Astrocyte (in vitro differentiated cells and primary cell): Measurements from ENCODE around the gene CD22.

ENCODE experiments used
- CTCF ChIP-seq: IDR thresholded peaks from 2 replicates; pipeline ENCODE4 v1.5.1; 2011; ENCODE audit warnings: low read depth, mild to moderate bottlenecking, inconsistent platforms, low read length, moderate library complexity; ENCODE audit not compliant: insufficient read depth
- EZH2 ChIP-seq: IDR thresholded peaks from 2 replicates; pipeline ENCODE4 v1.6.1; 2012; ENCODE audit warnings: mild to moderate bottlenecking, low read length, inconsistent platforms; ENCODE audit not compliant: insufficient read depth

- no peak for TF ChIP-seq CTCF
- no peak for TF ChIP-seq EZH2
These were observed 26.5 kb upstream of the CD22 start for GRCh38 chr19:35302446-35302845.
